Spleen (tissue), 7 donors: ENCODE measurements around the gene UMPS.

Experiments
- CTCF ChIP-seq, 11 experiments: fragments of 200-600 bp in 7 of 11; fragments of 450-650 bp in 4 of 11; sonication (generic) in 4 of 11; IDR thresholded peaks in 8 of 11; conservative IDR thresholded peaks in 3 of 11; 1 replicate in 7 of 11; 2 replicates in 4 of 11; pipeline versions ENCODE4 v1.4.0 to v1.8.0; 2016 to 2021; ENCODE audit warnings: antibody characterized with exemption in 11 of 11, inconsistent platforms in 4 of 11, mild to moderate bottlenecking in 1 of 11
- POLR2AphosphoS5 ChIP-seq, 3 donors: sonication (generic); formaldehyde crosslinking; IDR thresholded peaks; one replicate each; pipeline ENCODE4 v1.5.1; 2017; ENCODE audit warnings: antibody characterized with exemption in 3 of 3
- donor health status: DM: no; HTN: no; CAD: no; lungs with moderate emphysema.
- donor health status: DM: no; HTN: no; CAD: no.
- donor health status: DM: no; HTN: no; CAD: no.

GRCh38 chr3:124767264-124767663 is 37.0 kb downstream of the UMPS start:
- TF ChIP-seq POLR2AphosphoS5 (IDR thresholded peaks at IDR 0.05): peak in 1 of 3 donors; percentile 36
- TF ChIP-seq CTCF (IDR thresholded peaks at IDR 0.05 in 8 of 11, conservative IDR thresholded peaks at IDR 0.05 in 3 of 11): no peak
